Prostate gland (tissue), 2 donors: Measurements from ENCODE around the gene RASL10A.

Experiments used
- POLR2AphosphoS5 ChIP-seq: sonication (generic); formaldehyde crosslinking; IDR thresholded peaks from one replicate; pipeline ENCODE4 v1.6.1; 2017; ENCODE audit warnings: antibody characterized with exemption
- TF ChIP-seq, protein P1 (sequence below), 4 experiments: fragments of 200-600 bp in 2 of 4; fragments of 450-650 bp in 2 of 4; sonication (generic) in 2 of 4; IDR thresholded peaks; 1 replicate in 3 of 4; 2 replicates in 1 of 4; pipeline ENCODE4 v1.5.1; 2016 to 2019; ENCODE audit warnings: antibody characterized with exemption in 4 of 4, mild to moderate bottlenecking in 2 of 4, moderate library complexity in 2 of 4

DNA sequence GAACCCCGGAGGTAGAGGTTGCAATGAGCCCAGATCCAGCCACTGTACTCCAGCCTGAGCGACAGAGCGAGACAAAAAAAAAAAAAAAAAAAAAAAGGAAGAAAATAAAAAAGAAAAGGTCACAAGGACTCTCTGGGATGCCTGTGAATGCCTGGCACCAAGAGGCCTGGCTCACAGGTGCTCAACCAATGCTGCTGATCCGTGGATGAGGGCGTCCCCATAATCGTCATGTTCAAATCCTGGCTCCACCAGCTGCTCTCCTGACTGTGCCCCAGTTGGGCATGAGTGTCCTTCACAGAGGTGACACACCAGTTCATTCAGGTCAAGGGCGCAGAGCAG, 9.7 kb downstream of the RASL10A start:
- TF ChIP-seq POLR2AphosphoS5: no peak
- TF ChIP-seq, protein P1, sequence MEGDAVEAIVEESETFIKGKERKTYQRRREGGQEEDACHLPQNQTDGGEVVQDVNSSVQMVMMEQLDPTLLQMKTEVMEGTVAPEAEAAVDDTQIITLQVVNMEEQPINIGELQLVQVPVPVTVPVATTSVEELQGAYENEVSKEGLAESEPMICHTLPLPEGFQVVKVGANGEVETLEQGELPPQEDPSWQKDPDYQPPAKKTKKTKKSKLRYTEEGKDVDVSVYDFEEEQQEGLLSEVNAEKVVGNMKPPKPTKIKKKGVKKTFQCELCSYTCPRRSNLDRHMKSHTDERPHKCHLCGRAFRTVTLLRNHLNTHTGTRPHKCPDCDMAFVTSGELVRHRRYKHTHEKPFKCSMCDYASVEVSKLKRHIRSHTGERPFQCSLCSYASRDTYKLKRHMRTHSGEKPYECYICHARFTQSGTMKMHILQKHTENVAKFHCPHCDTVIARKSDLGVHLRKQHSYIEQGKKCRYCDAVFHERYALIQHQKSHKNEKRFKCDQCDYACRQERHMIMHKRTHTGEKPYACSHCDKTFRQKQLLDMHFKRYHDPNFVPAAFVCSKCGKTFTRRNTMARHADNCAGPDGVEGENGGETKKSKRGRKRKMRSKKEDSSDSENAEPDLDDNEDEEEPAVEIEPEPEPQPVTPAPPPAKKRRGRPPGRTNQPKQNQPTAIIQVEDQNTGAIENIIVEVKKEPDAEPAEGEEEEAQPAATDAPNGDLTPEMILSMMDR (IDR thresholded peaks at IDR 0.05): no peak
